Endothelial cell of umbilical vein (primary cell): ENCODE data around the gene CYP19A1.

ENCODE experiments used
- GATA2 ChIP-seq: IDR thresholded peaks from 2 replicates; pipeline ENCODE4 v1.7.0; 2011; ENCODE audit warnings: low read depth, mild to moderate bottlenecking, moderate library complexity, mixed read lengths, low read length; ENCODE audit not compliant: insufficient read length, insufficient read depth
- TF ChIP-seq, protein P1 (sequence below), 2 donors: IDR thresholded peaks; 1 replicate in 1 of 2; 2 replicates in 1 of 2; pipeline ENCODE4 v1.5.1; 2011; ENCODE audit warnings: low read length in 2 of 2, mild to moderate bottlenecking in 2 of 2, moderate library complexity in 2 of 2, control low read depth in 1 of 2, inconsistent platforms in 1 of 2, low read depth in 1 of 2; ENCODE audit not compliant: insufficient read depth in 1 of 2; ENCODE audit errors: extremely low read depth in 1 of 2

GRCh38 chr15:51321316-51321715 is 17.1 kb downstream of the CYP19A1 start:
- TF ChIP-seq, protein P1, sequence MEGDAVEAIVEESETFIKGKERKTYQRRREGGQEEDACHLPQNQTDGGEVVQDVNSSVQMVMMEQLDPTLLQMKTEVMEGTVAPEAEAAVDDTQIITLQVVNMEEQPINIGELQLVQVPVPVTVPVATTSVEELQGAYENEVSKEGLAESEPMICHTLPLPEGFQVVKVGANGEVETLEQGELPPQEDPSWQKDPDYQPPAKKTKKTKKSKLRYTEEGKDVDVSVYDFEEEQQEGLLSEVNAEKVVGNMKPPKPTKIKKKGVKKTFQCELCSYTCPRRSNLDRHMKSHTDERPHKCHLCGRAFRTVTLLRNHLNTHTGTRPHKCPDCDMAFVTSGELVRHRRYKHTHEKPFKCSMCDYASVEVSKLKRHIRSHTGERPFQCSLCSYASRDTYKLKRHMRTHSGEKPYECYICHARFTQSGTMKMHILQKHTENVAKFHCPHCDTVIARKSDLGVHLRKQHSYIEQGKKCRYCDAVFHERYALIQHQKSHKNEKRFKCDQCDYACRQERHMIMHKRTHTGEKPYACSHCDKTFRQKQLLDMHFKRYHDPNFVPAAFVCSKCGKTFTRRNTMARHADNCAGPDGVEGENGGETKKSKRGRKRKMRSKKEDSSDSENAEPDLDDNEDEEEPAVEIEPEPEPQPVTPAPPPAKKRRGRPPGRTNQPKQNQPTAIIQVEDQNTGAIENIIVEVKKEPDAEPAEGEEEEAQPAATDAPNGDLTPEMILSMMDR (IDR thresholded peaks at IDR 0.05; ENCODE audit: extremely low read depth in 1 of 2, insufficient read depth in 1 of 2, low read depth in 1 of 2, low read length in 2 of 2): no peak
- no peak for TF ChIP-seq GATA2
